Activated T-helper 1 cell treated with anti-CD3 and anti-CD28 coated beads, Interleukin-12 subunit alpha, Interleukin-12 subunit beta, Interleukin-2, Interleukin-4 antibody, amounts not matched to agents 30 ng/mL and 10 ng/mL and 1 ng/mL, durations not matched to agents 14 hours and 24 hours and 36 hours (primary cell): ENCODE measurements around the gene C17orf67. TPM values are rescaled to one million over a fixed set of nuclear protein-coding genes. Genes with fewer than 3 reads are reported as not detected.

Source experiments
- DNase-seq: peaks from one replicate; pipeline ENCODE4 v3.0.0; 2021; ENCODE audit warnings: low spot score
- H3K27ac Mint-ChIP-seq: one replicate; pipeline ENCODE4 v1.8.0; 2021; ENCODE audit warnings: mild to moderate bottlenecking, mixed read lengths
- H3K27me3 Mint-ChIP-seq: one replicate; pipeline ENCODE4 v1.8.0; 2022; ENCODE audit warnings: mild to moderate bottlenecking, moderate library complexity, mixed read lengths; ENCODE audit not compliant: insufficient read depth
- H3K36me3 Mint-ChIP-seq: one replicate; pipeline ENCODE4 v1.8.0; 2021; ENCODE audit warnings: low read depth, mixed read lengths
- H3K4me1 Mint-ChIP-seq: one replicate; pipeline ENCODE4 v1.8.0; 2021; ENCODE audit warnings: low read depth, mixed read lengths
- H3K4me3 Mint-ChIP-seq: one replicate; pipeline ENCODE4 v1.8.0; 2021; ENCODE audit warnings: mild to moderate bottlenecking, moderate library complexity, mixed read lengths
- H3K9me3 Mint-ChIP-seq: one replicate; pipeline ENCODE4 v1.8.0; 2021; ENCODE audit warnings: mixed read lengths
- intact Hi-C: fragments of 100-400 bp; cut with micrococcal nuclease; formaldehyde crosslinking; loops from one replicate; pipeline ENCODE4 v1.15.1; 2024
- total RNA-seq: library from RNA; stranded (reverse); gene quantifications from 2 replicates; pipeline ENCODE4 v1.2.3, GENCODE V29; 2022

The C17orf67 gene
- total RNA-seq, 1 donor from 2014 or later, result 3.1 TPM

GRCh38 chr17:56810891-56811775, 22.6 kb downstream of the C17orf67 start:
- no peak for DNase-seq
- intact Hi-C loops, result no loop called here
- Mint-ChIP-seq H3K36me3 (no peaks in the 10 kb centered on the region), H3K4me3 (no peak overlapping the region), H3K4me1 (no peaks in the 10 kb centered on the region), H3K9me3 (no peaks in the 10 kb centered on the region), H3K27ac (no peak overlapping the region), H3K27me3 (peaks cover 5% of the 10 kb centered on the region)

- H3K4me3 Mint-ChIP-seq, result no peak overlapping the region
- DNase-seq, result no peak
- no peaks in the 10 kb centered on the region for H3K9me3 Mint-ChIP-seq
- peaks cover 3% of the 10 kb centered on the region for H3K27me3 Mint-ChIP-seq
- no peaks in the 10 kb centered on the region for H3K4me1 Mint-ChIP-seq
- no peaks in the 10 kb centered on the region for H3K36me3 Mint-ChIP-seq
- intact Hi-C loops, result no loop called here
- H3K27ac Mint-ChIP-seq, result no peak overlapping the region
Measured at GRCh38 chr17:56810343-56810742, 23.4 kb downstream of the C17orf67 start.

GRCh38 chr17:56809820-56810179, 23.9 kb downstream of the C17orf67 start:
- no peaks in the 10 kb centered on the region for H3K4me1 Mint-ChIP-seq
- H3K4me3 Mint-ChIP-seq, result no peak overlapping the region
- peaks cover 3% of the 10 kb centered on the region for H3K27me3 Mint-ChIP-seq
- intact Hi-C loops, result no loop called here
- DNase-seq, result no peak
- H3K9me3 Mint-ChIP-seq, result no peaks in the 10 kb centered on the region
- no peaks in the 10 kb centered on the region for H3K36me3 Mint-ChIP-seq
- H3K27ac Mint-ChIP-seq, result no peak overlapping the region

DNA sequence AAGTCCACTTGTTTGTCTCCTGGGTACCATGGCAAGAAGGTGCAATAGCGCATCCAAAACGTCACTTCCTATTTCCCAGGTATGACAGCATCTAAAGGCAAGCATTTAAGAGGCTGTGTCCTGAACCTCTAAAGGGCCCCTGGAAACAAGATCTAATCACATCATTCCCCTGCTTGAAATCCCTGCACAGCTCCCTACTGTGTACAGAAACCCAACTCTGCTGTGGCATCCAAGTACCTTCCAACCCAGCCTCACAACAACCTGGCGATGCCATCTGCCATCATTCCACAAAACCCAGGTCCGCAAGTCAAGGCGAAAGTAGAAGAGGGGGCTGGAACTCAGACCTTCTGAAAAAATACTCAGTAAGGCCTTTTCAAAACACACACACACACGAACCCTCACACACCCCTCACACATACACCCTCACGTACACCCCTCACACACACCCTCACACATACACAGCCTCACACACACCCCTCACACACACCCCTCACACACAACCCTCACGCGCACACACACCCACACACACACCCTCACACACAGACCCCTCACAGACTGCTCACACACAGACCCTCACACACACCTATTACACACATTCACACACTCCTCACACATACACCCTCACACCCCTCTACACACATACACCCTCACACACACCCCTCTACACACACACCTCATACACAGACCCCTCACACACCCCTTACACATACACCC, 24.5 kb downstream of the C17orf67 start:
- DNase-seq, result no peak
- no peaks in the 10 kb centered on the region for H3K9me3 Mint-ChIP-seq
- H3K4me1 Mint-ChIP-seq, result no peaks in the 10 kb centered on the region
- H3K27me3 Mint-ChIP-seq, result peaks cover 3% of the 10 kb centered on the region
- no peak overlapping the region for H3K27ac Mint-ChIP-seq
- no peak overlapping the region for H3K4me3 Mint-ChIP-seq
- intact Hi-C loops, result no loop called here
- no peaks in the 10 kb centered on the region for H3K36me3 Mint-ChIP-seq

DNA sequence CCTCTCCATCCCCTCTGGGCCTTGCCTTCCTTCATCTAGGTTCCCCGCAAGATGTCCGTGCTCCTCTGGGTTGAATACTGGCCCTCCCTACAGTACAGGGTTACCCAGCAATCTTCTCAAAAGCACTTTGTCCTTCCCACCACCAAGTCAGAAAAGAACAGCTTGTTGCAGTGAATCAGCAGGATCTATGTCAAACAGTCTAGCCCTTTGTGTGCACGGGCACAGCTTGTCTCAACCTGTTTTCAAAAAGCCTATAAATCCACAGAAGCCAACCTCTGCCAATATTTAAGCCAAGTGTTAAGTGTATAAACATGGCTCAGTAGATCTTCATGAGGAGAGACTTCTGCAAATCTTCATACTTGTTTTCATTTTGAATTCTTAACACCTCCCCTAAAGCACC, 25.2 kb downstream of the C17orf67 start:
- no peaks in the 10 kb centered on the region for H3K4me1 Mint-ChIP-seq
- peaks cover 3% of the 10 kb centered on the region for H3K27me3 Mint-ChIP-seq
- no peak for DNase-seq
- no peak overlapping the region for H3K27ac Mint-ChIP-seq
- H3K9me3 Mint-ChIP-seq, result no peaks in the 10 kb centered on the region
- intact Hi-C loops, result no loop called here
- no peak overlapping the region for H3K4me3 Mint-ChIP-seq
- H3K36me3 Mint-ChIP-seq, result no peaks in the 10 kb centered on the region

DNA sequence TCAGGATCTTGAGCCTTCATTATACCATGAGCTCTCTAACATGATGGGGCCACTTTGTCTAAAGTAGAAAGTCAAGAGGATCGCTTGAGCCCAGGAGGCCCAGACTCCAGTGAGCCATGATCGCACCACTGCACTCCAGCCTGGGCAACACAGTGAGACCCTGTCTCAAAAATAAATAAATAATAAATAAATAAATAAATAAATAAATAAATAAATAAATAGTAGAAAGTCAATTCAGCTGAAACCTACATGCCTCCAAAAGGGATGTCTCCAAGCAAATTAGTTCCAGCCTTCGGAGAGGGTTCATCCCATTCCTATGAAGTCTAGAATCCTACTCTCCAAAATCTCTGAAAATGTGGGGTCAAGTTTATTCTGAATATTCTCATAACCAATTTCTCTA, 26.0 kb downstream of the C17orf67 start:
- no peaks in the 10 kb centered on the region for H3K4me1 Mint-ChIP-seq
- H3K36me3 Mint-ChIP-seq, result no peaks in the 10 kb centered on the region
- intact Hi-C loops, result loop anchor here (1.0 kb wide), 1 partner anchor 35 kb away; no protein-coding TSS in a partner anchor
- H3K27ac Mint-ChIP-seq, result no peak overlapping the region
- no peak overlapping the region for H3K4me3 Mint-ChIP-seq
- no peak for DNase-seq
- H3K27me3 Mint-ChIP-seq, result no peaks in the 10 kb centered on the region
- H3K9me3 Mint-ChIP-seq, result no peaks in the 10 kb centered on the region

DNA sequence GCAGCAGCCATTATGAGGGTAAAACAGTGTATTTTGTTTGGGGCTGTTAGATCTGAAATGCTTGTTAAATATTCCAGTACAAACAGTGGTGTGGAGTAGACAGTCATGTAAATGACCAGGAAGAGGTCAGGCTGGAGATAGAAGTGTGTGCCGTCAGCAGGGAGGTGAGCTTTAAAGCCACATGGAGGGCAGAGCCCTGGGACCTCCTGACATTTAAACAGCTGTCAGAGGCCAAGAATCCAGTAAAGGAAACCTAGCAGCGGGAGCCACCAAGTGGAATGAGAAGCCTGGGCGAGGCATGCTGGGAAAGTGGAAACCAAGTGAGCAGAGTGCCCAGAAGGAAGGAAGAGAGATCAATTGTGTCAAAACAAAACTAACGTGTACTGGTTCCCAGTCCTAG, 26.8 kb downstream of the C17orf67 start:
- H3K9me3 Mint-ChIP-seq, result no peaks in the 10 kb centered on the region
- H3K4me3 Mint-ChIP-seq, result no peak overlapping the region
- no peaks in the 10 kb centered on the region for H3K27me3 Mint-ChIP-seq
- no peaks in the 10 kb centered on the region for H3K4me1 Mint-ChIP-seq
- no peak for DNase-seq
- intact Hi-C loops, result loop anchor here (1.0 kb wide), 1 partner anchor 35 kb away; no protein-coding TSS in a partner anchor
- no peaks in the 10 kb centered on the region for H3K36me3 Mint-ChIP-seq
- H3K27ac Mint-ChIP-seq, result no peak overlapping the region

- H3K27ac Mint-ChIP-seq, result no peak overlapping the region
- no peaks in the 10 kb centered on the region for H3K36me3 Mint-ChIP-seq
- no peaks in the 10 kb centered on the region for H3K9me3 Mint-ChIP-seq
- intact Hi-C loops, result no loop called here
- H3K27me3 Mint-ChIP-seq, result no peaks in the 10 kb centered on the region
- H3K4me3 Mint-ChIP-seq, result no peak overlapping the region
- DNase-seq, result no peak
- no peaks in the 10 kb centered on the region for H3K4me1 Mint-ChIP-seq
Measured at GRCh38 chr17:56804454-56804853, 29.3 kb downstream of the C17orf67 start.

- Mint-ChIP-seq H3K36me3 (no peaks in the 10 kb centered on the region), H3K27me3 (no peaks in the 10 kb centered on the region), H3K9me3 (no peaks in the 10 kb centered on the region), H3K27ac (no peak overlapping the region), H3K4me1 (no peaks in the 10 kb centered on the region), H3K4me3 (no peak overlapping the region)
- intact Hi-C loops, result no loop called here
- DNase-seq, result no peak
Measured at GRCh38 chr17:56803071-56803470, 30.6 kb downstream of the C17orf67 start.

GRCh38 chr17:56801459-56802178, 32.1 kb downstream of the C17orf67 start:
- no peaks in the 10 kb centered on the region for H3K9me3 Mint-ChIP-seq
- no peak for DNase-seq
- intact Hi-C loops, result no loop called here
- no peaks in the 10 kb centered on the region for H3K27me3 Mint-ChIP-seq
- H3K4me1 Mint-ChIP-seq, result no peaks in the 10 kb centered on the region
- no peaks in the 10 kb centered on the region for H3K36me3 Mint-ChIP-seq
- H3K4me3 Mint-ChIP-seq, result no peak overlapping the region
- H3K27ac Mint-ChIP-seq, result no peak overlapping the region

GRCh38 chr17:56798916-56799315, 34.8 kb downstream of the C17orf67 start:
- no peaks in the 10 kb centered on the region for H3K4me1 Mint-ChIP-seq
- intact Hi-C loops, result no loop called here
- no peaks in the 10 kb centered on the region for H3K9me3 Mint-ChIP-seq
- H3K27ac Mint-ChIP-seq, result no peak overlapping the region
- no peak for DNase-seq
- H3K4me3 Mint-ChIP-seq, result no peak overlapping the region
- no peaks in the 10 kb centered on the region for H3K36me3 Mint-ChIP-seq
- H3K27me3 Mint-ChIP-seq, result no peaks in the 10 kb centered on the region

GRCh38 chr17:56796536-56796935, 37.2 kb downstream of the C17orf67 start:
- H3K36me3 Mint-ChIP-seq, result peaks cover 6% of the 10 kb centered on the region
- no peak for DNase-seq
- H3K27ac Mint-ChIP-seq, result no peak overlapping the region
- H3K4me3 Mint-ChIP-seq, result no peak overlapping the region
- peaks cover 7% of the 10 kb centered on the region for H3K9me3 Mint-ChIP-seq
- H3K4me1 Mint-ChIP-seq, result no peaks in the 10 kb centered on the region
- intact Hi-C loops, result no loop called here
- no peaks in the 10 kb centered on the region for H3K27me3 Mint-ChIP-seq
